HG02759 (cell line): ENCODE measurements around the gene AAMDC.
"Not testable (repeated sequence)": the region's sequence is repeated elsewhere in the genome, so short reads cannot be mapped to it uniquely, and the experiment has no call there.

ENCODE experiments used
- ATAC-seq: cut with Tn5 transposase; IDR thresholded peaks from one replicate; pipeline ENCODE4 v1.9.1; 2021; ENCODE audit warnings: mild to moderate bottlenecking, moderate library complexity; ENCODE audit not compliant: unreplicated experiment

AAMDC gene

GRCh38 chr11:77883775-77884174 is 62.8 kb downstream of the AAMDC start:
- ATAC-seq: no peak

GRCh38 chr11:77884186-77884828 is 63.4 kb downstream of the AAMDC start:
- ATAC-seq: no peak

GRCh38 chr11:77884829-77885190 is 63.9 kb downstream of the AAMDC start:
- no peak for ATAC-seq

- no peak for ATAC-seq
Measured at GRCh38 chr11:77886401-77886800, 65.5 kb downstream of the AAMDC start.

- ATAC-seq: not testable (repeated sequence)
Measured at GRCh38 chr11:77889045-77889444, 68.1 kb downstream of the AAMDC start.

GRCh38 chr11:77890100-77890614 is 69.2 kb downstream of the AAMDC start:
- not testable (repeated sequence) for ATAC-seq

GRCh38 chr11:77890619-77891056 is 69.7 kb downstream of the AAMDC start:
- ATAC-seq: not testable (repeated sequence)

- ATAC-seq: not testable (repeated sequence)
Measured at GRCh38 chr11:77891256-77891655, 70.3 kb downstream of the AAMDC start.

GRCh38 chr11:77891703-77892102 is 70.8 kb downstream of the AAMDC start:
- ATAC-seq: not testable (repeated sequence)

- not testable (repeated sequence) for ATAC-seq
Measured at GRCh38 chr11:77894949-77895348, 74.0 kb downstream of the AAMDC start.

- no peak for ATAC-seq
Measured at GRCh38 chr11:77908835-77909234, 87.9 kb downstream of the AAMDC start.

- no peak for ATAC-seq
Measured at GRCh38 chr11:77909277-77909676, 88.3 kb downstream of the AAMDC start.

GRCh38 chr11:77910828-77911227 is 89.9 kb downstream of the AAMDC start:
- not testable (repeated sequence) for ATAC-seq

GRCh38 chr11:77913608-77914306 is 92.8 kb downstream of the AAMDC start:
- not testable (repeated sequence) for ATAC-seq

GRCh38 chr11:77914307-77914791 is 93.4 kb downstream of the AAMDC start:
- ATAC-seq: not testable (repeated sequence)

GRCh38 chr11:77917713-77918112 is 96.8 kb downstream of the AAMDC start:
- ATAC-seq: not testable (repeated sequence)
